Measurements from ENCODE around the gene BEND6. TPM values are rescaled to one million over a fixed set of nuclear protein-coding genes. Genes with fewer than 3 reads are reported as not detected.
"Not testable (repeated sequence)": the region's sequence is repeated elsewhere in the genome, so short reads cannot be mapped to it uniquely, and the experiment has no call there.

Gene BEND6
- total and polyA plus RNA-seq, 4 donors = 27.1 to 106 (median 82.3) TPM

DNA sequence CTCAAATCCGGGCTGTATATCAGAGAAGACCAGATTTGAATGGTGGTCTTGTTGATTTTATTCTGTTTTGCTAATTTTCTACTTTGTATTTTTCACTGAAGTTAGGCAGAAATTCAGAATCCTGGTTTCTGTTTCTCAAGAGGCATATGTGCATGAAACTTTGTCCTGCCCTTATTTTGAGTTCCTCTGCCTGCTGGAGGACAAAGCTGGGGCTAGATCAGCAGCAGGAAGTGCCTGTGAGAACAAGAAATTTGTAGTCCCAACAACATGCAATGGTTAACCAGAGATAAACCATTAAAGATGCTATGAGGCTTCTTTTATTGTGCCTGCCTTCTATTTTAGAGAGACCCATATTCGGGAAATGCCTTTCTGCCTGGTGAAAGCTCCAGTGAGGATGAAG lies 37.1 kb downstream of the BEND6 start:
- WGBS (ENCODE audit: insufficient coverage) = 40% methylated on average over 2 of the region's 2 CpGs

DNA sequence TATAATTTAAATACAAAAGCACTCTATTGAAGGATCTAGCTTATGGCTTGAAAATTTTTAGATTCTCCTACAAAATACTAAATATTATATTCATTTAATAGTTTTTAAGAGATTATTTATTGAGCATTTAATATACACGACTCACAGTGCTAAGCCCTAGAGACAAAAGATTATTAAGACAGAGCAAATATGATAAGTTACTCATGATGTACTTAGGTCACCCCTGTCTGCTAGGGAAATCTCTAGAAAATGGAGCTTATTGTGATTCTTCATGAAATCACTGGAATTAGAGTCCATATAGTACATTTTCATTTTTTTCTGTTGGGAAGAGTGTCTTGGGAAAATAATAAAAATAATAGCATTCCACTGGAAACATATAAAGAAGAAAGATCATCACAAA lies 37.8 kb downstream of the BEND6 start:
- Histone ChIP-seq H3K4me1 (ENCODE audit: control insufficient read depth, insufficient read depth, low read length) (no peaks in the 10 kb centered on the region), H3K27ac (ENCODE audit: low read depth, low read length) (no peak overlapping the region), H3K9me3 (ENCODE audit: control insufficient read depth, insufficient read depth, low read length) (no peaks in the 10 kb centered on the region), H3K36me3 (ENCODE audit: control insufficient read depth, insufficient read depth, low read length) (no peaks in the 10 kb centered on the region), H3K4me3 (ENCODE audit: low read depth, low read length) (no peak overlapping the region), H3K27me3 (ENCODE audit: control insufficient read depth, insufficient read depth, low read length) (no peaks in the 10 kb centered on the region)
- whole genome bisulfite sequencing (ENCODE audit: insufficient coverage) = no CpG with 5 or more reads among the region's 1 CpG
- DNase-seq (ENCODE audit: low read depth in 4 of 6, low spot score in 6 of 6) = no peak

More for the DNA sequence above, 37.1 kb downstream of the BEND6 start:
- H3K36me3 ChIP-seq (ENCODE audit: control insufficient read depth, insufficient read depth, low read length) = no peaks in the 10 kb centered on the region
- DNase-seq (ENCODE audit: low read depth in 4 of 6, low spot score in 6 of 6) = no peak
- H3K4me3 ChIP-seq (ENCODE audit: low read depth, low read length) = no peak overlapping the region
- no peaks in the 10 kb centered on the region for H3K9me3 ChIP-seq (ENCODE audit: control insufficient read depth, insufficient read depth, low read length)
- no peaks in the 10 kb centered on the region for H3K27me3 ChIP-seq (ENCODE audit: control insufficient read depth, insufficient read depth, low read length)
- H3K27ac ChIP-seq (ENCODE audit: low read depth, low read length) = no peak overlapping the region
- no peaks in the 10 kb centered on the region for H3K4me1 ChIP-seq (ENCODE audit: control insufficient read depth, insufficient read depth, low read length)

DNA sequence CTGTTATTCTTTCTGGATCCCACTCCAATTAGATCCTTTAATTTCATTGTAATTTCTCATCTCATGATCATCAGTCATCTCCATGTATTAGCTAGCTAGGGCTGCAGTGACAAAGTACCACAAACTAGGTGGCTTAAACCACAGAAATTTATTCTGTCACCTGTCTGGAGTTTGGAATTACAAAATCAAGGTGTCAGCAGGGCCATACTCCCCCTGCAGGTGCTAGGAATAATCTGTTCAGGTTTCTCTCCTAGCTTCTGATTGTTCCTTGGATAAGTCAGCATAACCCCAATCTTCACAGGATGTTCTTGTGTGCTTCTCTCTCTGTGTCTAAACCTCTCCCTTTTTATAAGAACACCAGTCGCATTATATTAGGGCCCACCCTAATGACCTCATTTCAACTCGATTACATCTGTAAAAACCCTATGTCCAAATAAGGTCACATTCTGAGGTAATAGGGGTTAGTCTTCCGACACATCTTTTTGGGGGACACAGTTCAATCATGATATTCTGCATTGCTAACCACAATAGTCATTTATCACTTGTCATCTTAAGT lies 40.5 kb downstream of the BEND6 start:
- no peak overlapping the region for H3K4me3 ChIP-seq (ENCODE audit: low read depth, low read length)
- no peaks in the 10 kb centered on the region for H3K36me3 ChIP-seq (ENCODE audit: control insufficient read depth, insufficient read depth, low read length)
- DNase-seq (ENCODE audit: low read depth in 4 of 6, low spot score in 6 of 6) = no peak
- WGBS (ENCODE audit: insufficient coverage) = 97% methylated on average over 3 of the region's 3 CpGs
- no peaks in the 10 kb centered on the region for H3K4me1 ChIP-seq (ENCODE audit: control insufficient read depth, insufficient read depth, low read length)
- no peaks in the 10 kb centered on the region for H3K27me3 ChIP-seq (ENCODE audit: control insufficient read depth, insufficient read depth, low read length)
- no peaks in the 10 kb centered on the region for H3K9me3 ChIP-seq (ENCODE audit: control insufficient read depth, insufficient read depth, low read length)
- H3K27ac ChIP-seq (ENCODE audit: low read depth, low read length) = no peak overlapping the region

DNA sequence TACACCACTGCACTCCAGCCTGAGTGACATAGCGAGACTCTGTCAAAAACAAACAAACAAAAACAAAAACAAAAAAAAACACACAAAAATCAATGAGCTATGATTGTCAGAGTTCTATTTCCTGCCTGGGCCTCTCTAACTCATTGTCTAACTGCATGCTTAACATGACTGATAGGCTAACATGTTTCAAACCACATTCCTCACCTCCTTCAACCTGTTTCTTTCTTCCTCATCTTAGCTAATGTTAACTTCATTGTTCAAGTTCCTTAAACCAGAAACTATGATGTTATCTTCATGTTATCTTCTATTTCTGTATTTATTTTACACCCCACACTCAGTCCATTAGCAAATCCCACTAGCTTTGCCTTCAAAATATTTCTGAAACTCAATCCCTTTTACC lies 41.5 kb downstream of the BEND6 start:
- H3K4me3 ChIP-seq (ENCODE audit: low read depth, low read length) = no peak overlapping the region
- H3K27ac ChIP-seq (ENCODE audit: low read depth, low read length) = no peak overlapping the region
- no peak for DNase-seq (ENCODE audit: low read depth in 4 of 6, low spot score in 6 of 6)
- H3K36me3 ChIP-seq (ENCODE audit: control insufficient read depth, insufficient read depth, low read length) = no peaks in the 10 kb centered on the region
- H3K27me3 ChIP-seq (ENCODE audit: control insufficient read depth, insufficient read depth, low read length) = no peaks in the 10 kb centered on the region
- H3K4me1 ChIP-seq (ENCODE audit: control insufficient read depth, insufficient read depth, low read length) = no peaks in the 10 kb centered on the region
- whole genome bisulfite sequencing (ENCODE audit: insufficient coverage) = 100% methylated on average over 1 of the region's 1 CpG
- H3K9me3 ChIP-seq (ENCODE audit: control insufficient read depth, insufficient read depth, low read length) = no peaks in the 10 kb centered on the region

DNA sequence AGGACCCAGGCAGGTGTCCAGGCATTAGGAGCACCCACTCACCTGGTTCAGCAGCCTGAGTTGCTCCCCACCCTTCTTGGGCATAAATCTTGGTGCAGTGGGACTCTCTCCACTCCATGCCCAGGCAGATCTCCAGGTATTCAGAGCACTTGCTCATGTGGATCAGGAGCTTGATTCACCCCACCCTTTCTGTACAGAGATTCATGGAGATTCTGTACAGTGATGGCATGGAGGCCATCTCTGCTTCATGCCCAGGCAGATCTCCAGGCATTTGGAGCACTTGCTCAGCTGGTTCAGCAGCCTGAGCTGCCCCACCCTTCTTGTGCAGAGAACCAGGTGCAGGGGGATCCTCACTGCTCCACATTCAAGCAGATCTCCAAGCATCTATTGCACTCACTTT lies 44.1 kb downstream of the BEND6 start:
- H3K4me3 ChIP-seq (ENCODE audit: low read depth, low read length) = no peak overlapping the region
- DNase-seq (ENCODE audit: low read depth in 4 of 6, low spot score in 6 of 6) = no peak
- H3K9me3 ChIP-seq (ENCODE audit: control insufficient read depth, insufficient read depth, low read length) = no peaks in the 10 kb centered on the region
- H3K27me3 ChIP-seq (ENCODE audit: control insufficient read depth, insufficient read depth, low read length) = no peaks in the 10 kb centered on the region
- H3K27ac ChIP-seq (ENCODE audit: low read depth, low read length) = no peak overlapping the region
- H3K4me1 ChIP-seq (ENCODE audit: control insufficient read depth, insufficient read depth, low read length) = no peaks in the 10 kb centered on the region
- no peaks in the 10 kb centered on the region for H3K36me3 ChIP-seq (ENCODE audit: control insufficient read depth, insufficient read depth, low read length)

DNA sequence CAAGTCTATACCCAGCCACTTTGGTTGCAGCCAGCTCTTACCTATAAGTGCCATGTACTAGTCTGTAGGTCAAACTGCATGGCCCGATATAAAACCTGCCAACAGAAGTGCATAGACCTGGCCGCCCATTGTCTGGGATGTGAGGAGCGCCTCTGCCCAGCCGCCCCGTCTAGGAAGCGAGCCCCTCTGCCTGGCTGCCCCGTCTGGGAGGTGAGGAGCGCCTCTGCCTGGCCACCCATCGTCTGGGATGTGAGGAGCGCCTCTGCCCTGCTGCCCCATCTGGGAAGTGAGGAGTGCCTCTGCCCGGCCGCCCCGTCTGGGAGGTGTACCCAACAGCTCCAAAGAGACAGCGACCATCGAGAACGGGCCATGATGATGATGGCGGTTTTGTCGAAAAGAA lies 44.8 kb downstream of the BEND6 start:
- not testable (repeated sequence) for H3K9me3 ChIP-seq (ENCODE audit: control insufficient read depth, insufficient read depth, low read length); DNase-seq (ENCODE audit: low read depth in 4 of 6, low spot score in 6 of 6); H3K36me3 ChIP-seq (ENCODE audit: control insufficient read depth, insufficient read depth, low read length); H3K27me3 ChIP-seq (ENCODE audit: control insufficient read depth, insufficient read depth, low read length); H3K4me3 ChIP-seq (ENCODE audit: low read depth, low read length); H3K4me1 ChIP-seq (ENCODE audit: control insufficient read depth, insufficient read depth, low read length); H3K27ac ChIP-seq (ENCODE audit: low read depth, low read length)
- WGBS (ENCODE audit: insufficient coverage) = 96% methylated on average over 18 of the region's 18 CpGs

DNA sequence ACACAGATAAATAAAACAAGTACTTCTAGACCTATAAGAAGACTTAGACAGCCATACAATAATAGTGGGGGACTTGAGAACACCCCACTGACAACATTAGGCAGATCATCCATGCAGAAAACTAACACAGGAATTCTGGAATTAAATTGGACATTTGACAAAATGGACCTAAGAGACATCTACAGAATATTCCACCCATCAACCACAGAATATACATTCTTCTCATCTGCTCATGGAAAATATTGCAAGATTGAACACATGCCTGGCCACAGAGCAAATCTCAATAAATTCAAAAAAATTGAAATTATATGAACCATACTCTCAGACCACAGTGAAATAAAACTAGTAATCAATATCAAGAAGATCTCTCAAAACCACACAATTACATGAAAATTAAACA lies 47.3 kb downstream of the BEND6 start:
- H3K9me3 ChIP-seq (ENCODE audit: control insufficient read depth, insufficient read depth, low read length) = no peaks in the 10 kb centered on the region
- no peaks in the 10 kb centered on the region for H3K4me1 ChIP-seq (ENCODE audit: control insufficient read depth, insufficient read depth, low read length)
- DNase-seq (ENCODE audit: low read depth in 4 of 6, low spot score in 6 of 6) = no peak
- H3K27ac ChIP-seq (ENCODE audit: low read depth, low read length) = no peak overlapping the region
- H3K4me3 ChIP-seq (ENCODE audit: low read depth, low read length) = no peak overlapping the region
- H3K27me3 ChIP-seq (ENCODE audit: control insufficient read depth, insufficient read depth, low read length) = no peaks in the 10 kb centered on the region
- no peaks in the 10 kb centered on the region for H3K36me3 ChIP-seq (ENCODE audit: control insufficient read depth, insufficient read depth, low read length)

DNA sequence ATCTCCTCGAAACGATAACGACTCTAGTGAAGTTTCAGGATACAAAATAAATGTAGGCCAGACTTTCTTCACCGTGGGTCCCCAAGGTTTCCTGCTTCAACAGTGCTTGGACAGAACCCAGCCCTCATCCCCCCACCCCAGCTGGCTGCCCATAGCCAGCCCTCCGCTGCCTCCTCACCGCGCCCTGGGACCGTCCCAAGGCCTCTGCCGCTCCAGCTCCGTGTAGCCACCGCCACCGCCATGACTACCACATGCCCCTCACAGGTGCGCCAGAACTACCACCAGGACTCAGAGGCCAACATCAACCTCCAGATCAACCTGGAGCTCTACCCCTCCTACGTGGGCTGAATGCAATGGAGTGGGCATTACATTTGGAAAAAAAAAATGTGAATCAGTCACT lies 49.4 kb downstream of the BEND6 start:
- H3K27ac ChIP-seq (ENCODE audit: low read depth, low read length) = no peak overlapping the region
- H3K36me3 ChIP-seq (ENCODE audit: control insufficient read depth, insufficient read depth, low read length) = no peaks in the 10 kb centered on the region
- no peaks in the 10 kb centered on the region for H3K4me1 ChIP-seq (ENCODE audit: control insufficient read depth, insufficient read depth, low read length)
- no peaks in the 10 kb centered on the region for H3K9me3 ChIP-seq (ENCODE audit: control insufficient read depth, insufficient read depth, low read length)
- H3K4me3 ChIP-seq (ENCODE audit: low read depth, low read length) = no peak overlapping the region
- 100% methylated on average over 4 of the region's 14 CpGs for WGBS (ENCODE audit: insufficient coverage)
- H3K27me3 ChIP-seq (ENCODE audit: control insufficient read depth, insufficient read depth, low read length) = no peaks in the 10 kb centered on the region
- DNase-seq (ENCODE audit: low read depth in 4 of 6, low spot score in 6 of 6) = no peak

DNA sequence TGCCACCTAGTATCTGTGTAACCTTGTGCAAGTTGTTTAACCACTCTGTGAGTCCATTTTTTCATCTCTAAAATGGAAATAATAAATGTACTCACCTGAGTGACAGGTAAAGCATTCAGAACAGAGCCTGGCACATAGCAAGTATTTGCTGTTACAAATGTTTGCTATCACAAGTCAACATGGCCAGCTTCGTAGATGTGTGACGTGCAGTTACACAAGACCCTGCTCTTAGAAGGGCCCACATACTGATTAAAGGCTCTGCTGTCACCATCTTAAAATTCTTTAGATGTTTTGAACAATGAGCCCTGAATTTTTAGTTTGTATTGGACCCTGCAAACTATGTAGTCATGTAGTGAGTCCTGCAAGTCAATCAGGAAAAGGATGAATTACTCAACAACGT lies 51.2 kb downstream of the BEND6 start:
- H3K36me3 ChIP-seq (ENCODE audit: control insufficient read depth, insufficient read depth, low read length) = no peaks in the 10 kb centered on the region

DNA sequence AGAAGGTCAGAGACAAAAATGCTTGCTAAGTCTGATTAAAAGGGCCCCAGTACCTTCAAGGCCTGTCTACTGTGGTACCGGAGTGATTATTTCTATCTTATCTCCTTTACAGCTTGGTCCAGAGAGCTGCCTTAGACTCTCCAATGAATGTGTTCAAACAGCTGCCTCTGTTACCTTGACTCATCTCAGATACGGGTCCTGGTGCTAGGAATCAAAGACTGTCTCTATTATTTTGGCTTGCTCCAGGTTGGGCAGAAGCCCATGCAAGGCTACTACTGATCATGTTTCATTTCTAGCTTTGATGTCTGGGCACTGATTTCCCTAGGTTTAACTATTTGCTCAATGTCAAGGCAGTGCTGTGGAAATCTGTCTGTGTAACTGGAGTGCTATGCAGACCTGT lies 53.2 kb downstream of the BEND6 start:
- not testable (repeated sequence) for H3K4me3 ChIP-seq (ENCODE audit: low read depth, low read length); H3K27ac ChIP-seq (ENCODE audit: low read depth, low read length); H3K36me3 ChIP-seq (ENCODE audit: control insufficient read depth, insufficient read depth, low read length); H3K27me3 ChIP-seq (ENCODE audit: control insufficient read depth, insufficient read depth, low read length); H3K4me1 ChIP-seq (ENCODE audit: control insufficient read depth, insufficient read depth, low read length); H3K9me3 ChIP-seq (ENCODE audit: control insufficient read depth, insufficient read depth, low read length); DNase-seq (ENCODE audit: low read depth in 4 of 6, low spot score in 6 of 6)
- 90% methylated on average over 2 of the region's 2 CpGs for WGBS (ENCODE audit: insufficient coverage)

More for the DNA sequence above, 51.2 kb downstream of the BEND6 start:
- H3K4me1 ChIP-seq (ENCODE audit: control insufficient read depth, insufficient read depth, low read length) = no peaks in the 10 kb centered on the region
- H3K9me3 ChIP-seq (ENCODE audit: control insufficient read depth, insufficient read depth, low read length) = no peaks in the 10 kb centered on the region
- H3K27me3 ChIP-seq (ENCODE audit: control insufficient read depth, insufficient read depth, low read length) = no peaks in the 10 kb centered on the region
- no peak overlapping the region for H3K4me3 ChIP-seq (ENCODE audit: low read depth, low read length)
- no peak overlapping the region for H3K27ac ChIP-seq (ENCODE audit: low read depth, low read length)
- no peak for DNase-seq (ENCODE audit: low read depth in 4 of 6, low spot score in 6 of 6)
- WGBS (ENCODE audit: insufficient coverage) = no CpG with 5 or more reads among the region's 3 CpGs
